HG02981 (cell line): Measurements from ENCODE around the gene STOML2.
A peak's percentile ranks its signal among the peaks of the same experiment; 100 is the strongest.
"Not testable (repeated sequence)": the region's sequence is repeated elsewhere in the genome, so short reads cannot be mapped to it uniquely, and the experiment has no call there.

Experiments used
- ATAC-seq: cut with Tn5 transposase; IDR thresholded peaks from one replicate; pipeline ENCODE4 v1.9.1; 2021; ENCODE audit warnings: mild to moderate bottlenecking, moderate library complexity; ENCODE audit not compliant: unreplicated experiment

STOML2 gene

GRCh38 chr9:35102769-35103659 is at the start of gene STOML2:
TSS of gene STOML2 (minus strand) at chr9:35103131. CDS start at chr9:35103094, 37 bp downstream.
- peak; percentile 92 for ATAC-seq

- ATAC-seq, result not testable (repeated sequence)
These were observed 45.1 kb upstream of the STOML2 start for GRCh38 chr9:35147941-35148563.

- no peak for ATAC-seq
These were observed 39.1 kb upstream of the STOML2 start for GRCh38 chr9:35142037-35142436.

- no peak for ATAC-seq
These were observed 37.2 kb upstream of the STOML2 start for GRCh38 chr9:35140093-35140492.

GRCh38 chr9:35136866-35137265 is 33.9 kb upstream of the STOML2 start:
- ATAC-seq, result no peak

- no peak for ATAC-seq
These were observed 33.1 kb upstream of the STOML2 start for GRCh38 chr9:35135988-35136387.

- ATAC-seq, result no peak
These were observed 32.0 kb upstream of the STOML2 start for GRCh38 chr9:35134920-35135319.

GRCh38 chr9:35116898-35117551 is 14.1 kb upstream of the STOML2 start:
- ATAC-seq, result peak; percentile 33

- ATAC-seq, result no peak
These were observed 13.6 kb upstream of the STOML2 start for GRCh38 chr9:35116539-35116897.

GRCh38 chr9:35115680-35116538 is 13.0 kb upstream of the STOML2 start, which contains the start of gene ATOSB:
TSS of gene ATOSB (minus strand) at chr9:35115862. CDS start at chr9:35108274, 7,588 bp downstream.
- peak; percentile 53 for ATAC-seq

- ATAC-seq, result no peak
These were observed 12.1 kb upstream of the STOML2 start for GRCh38 chr9:35114840-35115628.

- no peak for ATAC-seq
These were observed 11.3 kb upstream of the STOML2 start for GRCh38 chr9:35114113-35114839.

GRCh38 chr9:35112257-35113020 is 9.5 kb upstream of the STOML2 start:
- no peak for ATAC-seq

GRCh38 chr9:35111001-35111933 is 8.3 kb upstream of the STOML2 start:
- ATAC-seq, result peak; percentile 70

- no peak for ATAC-seq
These were observed 7.4 kb upstream of the STOML2 start for GRCh38 chr9:35110327-35110761.

GRCh38 chr9:35108946-35109575 is 6.1 kb upstream of the STOML2 start:
- ATAC-seq, result no peak

GRCh38 chr9:35108461-35108860 is 5.5 kb upstream of the STOML2 start:
- ATAC-seq, result no peak
